HepG2 (cell line): ENCODE data around the gene CUL4A. TPM values are rescaled to one million over a fixed set of nuclear protein-coding genes. Genes with fewer than 3 reads are reported as not detected.

Experiments
- ATAC-seq: fragments of 200-7000 bp; cut with Tn5 transposase; 3 replicates; pipeline ENCODE4 v1.9.1; 2020; ENCODE audit warnings: mild to moderate bottlenecking, moderate library complexity
- BruUV-seq: library from RNA; stranded (reverse); fragments of 400-500 nt; replicated peaks from 2 replicates; lab custom pipeline; 2021; lab: Mats Ljungman, UMichigan
- CTCF ChIA-PET: fragments of 300-600 bp; formaldehyde crosslinking; extraction: SDS; loops from one replicate; lab custom pipeline; 2021; ENCODE audit warnings: low total read pairs, inconsistent platforms, low intra/inter-chr PET ratio; lab: Yijun Ruan, JAX
- POLR2A ChIA-PET: fragments of 350-600 bp; sonication (Branson Sonifier 250); formaldehyde crosslinking; loops from one replicate; lab custom pipeline; 2020; ENCODE audit warnings: antibody characterized with exemption, inconsistent platforms; lab: Yijun Ruan, JAX
- DNase-seq: peaks from one replicate; pipeline ENCODE4 v3.0.0-alpha.2; 2015; ENCODE audit warnings: low spot score
- FAIRE-seq: peaks from 3 replicates; lab custom pipeline; 2011; peaks lifted over from hg19 to GRCh38; lab: Jason Lieb, UNC
- H2AFZ ChIP-seq: one replicate; pipeline ENCODE4 v1.6.1; 2011; ENCODE audit warnings: low read length, inconsistent platforms
- H3K27ac ChIP-seq: fragments of 300-600 bp; 3 replicates; pipeline ENCODE4 v1.8.0; 2011; ENCODE audit warnings: mixed run types, mild to moderate bottlenecking, mixed read lengths, low read length, inconsistent platforms; ENCODE audit not compliant: insufficient read depth; ENCODE audit errors: extremely low read length
- H3K27me3 ChIP-seq, 2 experiments: fragments of 200-600 bp in 1 of 2; 2 replicates in 1 of 2; 3 replicates in 1 of 2; pipeline versions ENCODE4 v1.6.0 to v1.8.0; 2011; ENCODE audit warnings: low read length in 2 of 2, mild to moderate bottlenecking in 2 of 2, moderate library complexity in 2 of 2, inconsistent platforms in 1 of 2; ENCODE audit not compliant: insufficient read depth in 2 of 2, control insufficient read depth in 1 of 2
- H3K36me3 ChIP-seq, 2 experiments: fragments of 200-600 bp in 1 of 2; replicated peaks in 1 of 2; 2 replicates in 1 of 2; 3 replicates in 1 of 2; pipeline versions ENCODE4 v1.5.1 to v1.8.0; 2011; ENCODE audit warnings: low read length in 2 of 2, inconsistent platforms in 1 of 2; ENCODE audit not compliant: insufficient read depth in 2 of 2, control insufficient read depth in 1 of 2
- H3K4me1 ChIP-seq: 2 replicates; pipeline ENCODE4 v1.5.1; 2012; ENCODE audit warnings: low read length, inconsistent platforms; ENCODE audit not compliant: insufficient read depth
- H3K4me2 ChIP-seq: 2 replicates; pipeline ENCODE4 v1.6.0; 2011; ENCODE audit warnings: low read depth, low read length, inconsistent platforms
- H3K4me3 ChIP-seq, 3 experiments: fragments of 200-600 bp in 1 of 3; sonication (generic), shearing (Covaris generic) in 1 of 3; replicated peaks in 1 of 3; 2 replicates each; pipeline ENCODE4 v1.5.1; 2011 to 2016; ENCODE audit warnings: low read length in 3 of 3, inconsistent platforms in 2 of 3, low read depth in 2 of 3, mild to moderate bottlenecking in 2 of 3, control low read depth in 1 of 3, mixed read lengths in 1 of 3; ENCODE audit not compliant: insufficient read depth in 1 of 3
- H3K79me2 ChIP-seq: one replicate; pipeline ENCODE4 v1.6.1; 2011; ENCODE audit warnings: low read length, inconsistent platforms; ENCODE audit not compliant: insufficient read depth
- H3K9ac ChIP-seq: 2 replicates; pipeline ENCODE4 v1.6.0; 2011; ENCODE audit warnings: mild to moderate bottlenecking, low read depth, low read length, inconsistent platforms; ENCODE audit not compliant: insufficient read depth
- H3K9me3 ChIP-seq: 2 replicates; pipeline ENCODE4 v1.5.1; 2012; ENCODE audit warnings: mild to moderate bottlenecking, low read length
- H4K20me1 ChIP-seq: 2 replicates; pipeline ENCODE4 v1.6.0; 2011; ENCODE audit warnings: inconsistent platforms, mild to moderate bottlenecking, low read length, moderate library complexity; ENCODE audit not compliant: insufficient read depth
- BATF2 ChIP-seq: sonication (generic); formaldehyde crosslinking; IDR thresholded peaks from 2 replicates; pipeline ENCODE4 v1.8.0; 2022; ENCODE audit warnings: mild to moderate bottlenecking, missing genetic modification reagents, moderate library complexity
- BHLHE40 ChIP-seq: IDR thresholded peaks from 2 replicates; pipeline ENCODE4 v1.6.1; 2011; ENCODE audit warnings: low read length, improper control_type of control experiment
- CCDC6 ChIP-seq: sonication (generic); formaldehyde crosslinking; IDR thresholded peaks from 2 replicates; pipeline ENCODE4 v1.8.1; 2022; ENCODE audit warnings: mild to moderate bottlenecking, missing genetic modification reagents, moderate library complexity
- HOXA5 ChIP-seq: sonication (generic); formaldehyde crosslinking; IDR thresholded peaks from 2 replicates; pipeline ENCODE4 v1.4.0; 2020; ENCODE audit warnings: missing genetic modification reagents
- MEIS2 ChIP-seq: sonication (generic); formaldehyde crosslinking; IDR thresholded peaks from 2 replicates; pipeline ENCODE4 v1.9.0; 2021; ENCODE audit warnings: mild to moderate bottlenecking, missing genetic modification reagents
- MIER2 ChIP-seq: IDR thresholded peaks from 2 replicates; pipeline ENCODE4 v1.6.1; 2016; ENCODE audit warnings: missing biosample characterization, missing genetic modification reagents
- NFRKB ChIP-seq: fragments of 450-650 bp; IDR thresholded peaks from 2 replicates; pipeline ENCODE4 v1.6.1; 2017
- NR2F6 ChIP-seq, 2 experiments: IDR thresholded peaks; 2 replicates each; pipeline ENCODE4 v1.6.1; 2016; ENCODE audit warnings: antibody characterized with exemption in 1 of 2, mild to moderate bottlenecking in 1 of 2
- PHF8 ChIP-seq: sonication (generic); formaldehyde crosslinking; IDR thresholded peaks from 2 replicates; pipeline ENCODE4 v1.5.0; 2020; ENCODE audit warnings: missing genetic modification reagents
- PLSCR1 ChIP-seq: sonication (generic); formaldehyde crosslinking; IDR thresholded peaks from 2 replicates; pipeline ENCODE4 v1.5.0; 2020; ENCODE audit warnings: missing genetic modification reagents, mild to moderate bottlenecking, borderline replicate concordance
- RCOR2 ChIP-seq: IDR thresholded peaks from 2 replicates; pipeline ENCODE4 v1.6.1; 2016; ENCODE audit warnings: missing biosample characterization, missing genetic modification reagents
- TCF7L2 ChIP-seq: IDR thresholded peaks from 2 replicates; pipeline ENCODE4 v1.6.1; 2011; ENCODE audit warnings: mild to moderate bottlenecking, low read depth, low read length, moderate library complexity
- U2AF1 ChIP-seq: fragments of 200-400 bp; formaldehyde crosslinking; optimal IDR thresholded peaks from 2 replicates; pipeline ENCODE3; 2017; ENCODE audit warnings: mild to moderate bottlenecking, low read depth, low read length
- ZBTB8A ChIP-seq: sonication (generic); formaldehyde crosslinking; IDR thresholded peaks from 2 replicates; pipeline ENCODE4 v1.4.0; 2020; ENCODE audit warnings: mild to moderate bottlenecking, low read depth, missing genetic modification reagents, borderline replicate concordance
- ZNF329 ChIP-seq: sonication (generic); formaldehyde crosslinking; IDR thresholded peaks from 2 replicates; pipeline ENCODE4 v1.9.0; 2021; ENCODE audit warnings: low read depth, mild to moderate bottlenecking, missing genetic modification reagents
- ZNF570 ChIP-seq: sonication (generic); formaldehyde crosslinking; IDR thresholded peaks from 2 replicates; pipeline ENCODE4 v1.4.0; 2020; ENCODE audit warnings: mild to moderate bottlenecking, missing genetic modification reagents, borderline replicate concordance
- ZNF644 ChIP-seq: IDR thresholded peaks from 2 replicates; pipeline ENCODE4 v1.6.1; 2016; ENCODE audit warnings: low read depth
- ZNF839 ChIP-seq: sonication (generic); formaldehyde crosslinking; IDR thresholded peaks from 2 replicates; pipeline ENCODE4 v1.4.0; 2020; ENCODE audit warnings: missing genetic modification reagents, mild to moderate bottlenecking, borderline replicate concordance
- WGBS: methylation state at CpG from one replicate; pipeline ENCODE4 v1.1.6; 2017; ENCODE audit warnings: low lambda C conversion rate; 5-methylcytosine and 5-hydroxymethylcytosine counted together
- in situ Hi-C: cut with HindIII; loops from 2 replicates; pipeline ENCODE4 v1.10.0; 2017; ENCODE audit warnings: low pct_unique_long_range_greater_than_20kb; ENCODE audit not compliant: extremely low pct_ligation_motif_present
- intact Hi-C: fragments of 100-400 bp; cut with micrococcal nuclease; formaldehyde crosslinking; loops from one replicate; pipeline ENCODE4 v1.10.0; 2022; ENCODE audit not compliant: unreplicated experiment
- polyA plus RNA-seq, 8 experiments: library from polyadenylated mRNA; depleted of rRNA in 3 of 8; stranded (reverse) in 7 of 8; unstranded in 1 of 8; fragments of >200 nt; fragmentation: Illumina TruSeq in 4 of 8; extraction: Trizol in 4 of 8; gene quantifications; 2 replicates each; pipeline versions ENCODE4 v1.2.1 to v1.2.3, GENCODE V29; 2011 to 2016; ENCODE audit warnings: low read depth in 4 of 8, missing spikeins in 1 of 8, mixed read lengths in 1 of 8; ENCODE audit not compliant: insufficient read depth in 1 of 8
- total RNA-seq, 5 experiments: library from RNA; depleted of rRNA; stranded (reverse); fragments of >200 nt; fragmentation: Illumina TruSeq; extraction: Trizol; gene quantifications; 2 replicates each; pipeline ENCODE4 v1.2.3, GENCODE V29; 2016; ENCODE audit warnings: low read depth in 1 of 5

CUL4A gene
- total and polyA plus RNA-seq, 2 of the 13 experiments (the other 11 are each of a cell fraction or from before 2014, with no cell fraction given): 51.2 to 75.3 TPM

- ChIA-PET POLR2A (interaction anchor here (0.8 to 1.5 kb wide), 2 partner anchors 16 to 103 kb away, joined by 3 to 4 read pairs; partner anchors contain the start of genes CUL4A and F10), CTCF (no interaction called here)
- Histone ChIP-seq H3K4me1 (peaks cover 5% of the 10 kb centered on the region), H3K36me3 (peaks cover 33 to 86% of the 10 kb centered on the region in 2 experiments), H3K27ac (no peak overlapping the region), H3K79me2 (peaks cover 50% of the 10 kb centered on the region), H2AFZ (no peak overlapping the region), H4K20me1 (peaks cover 14% of the 10 kb centered on the region), H3K27me3 (no peaks in the 10 kb centered on the region), H3K9me3 (no peaks in the 10 kb centered on the region), H3K9ac (no peak overlapping the region), H3K4me3 (no peak overlapping the region), H3K4me2 (no peak overlapping the region)
- FAIRE-seq (no peak), ATAC-seq (no peak), DNase-seq (no peak)
- no TSS peak for BruUV-seq
- intact Hi-C loops: no loop called here
- in situ Hi-C loops: no loop called here
- TF ChIP-seq CCDC6 (CRISPR knock-in tag) (no peak), ZBTB8A (no peak), ZNF570 (no peak), BHLHE40 (no peak), ZNF329 (no peak), MIER2 (CRISPR knock-in tag) (no peak), NFRKB (no peak), BATF2 (CRISPR knock-in tag) (no peak), TCF7L2 (no peak), ZNF839 (CRISPR knock-in tag) (no peak), NR2F6 (IDR thresholded peaks at IDR 0.05) (no peak), NR2F6 (CRISPR knock-in tag; IDR thresholded peaks at IDR 0.05) (no peak), MEIS2 (no peak), ZNF644 (no peak), PLSCR1 (CRISPR knock-in tag) (no peak), RCOR2 (no peak), HOXA5 (CRISPR knock-in tag) (no peak), PHF8 (no peak), U2AF1 (no peak)
- TF ChIP-seq, all 625 proteins: peak for 0
- 100% methylated on average over 7 of the region's 7 CpGs for WGBS
Measured at GRCh38 chr13:113225515-113225914, 16.1 kb downstream of the CUL4A start.
